Forelimb muscle (tissue), 1 donor: ENCODE measurements around the gene CLSTN2. TPM values are rescaled to one million over a fixed set of nuclear protein-coding genes. Genes with fewer than 3 reads are reported as not detected.

ENCODE experiments used
- DNase-seq: peaks from one replicate; pipeline ENCODE4 v3.0.0-alpha.2; 2013; ENCODE audit warnings: low read depth
- polyA plus RNA-seq: library from polyadenylated mRNA; unstranded; fragments of 120-200 nt; gene quantifications from one replicate; pipeline ENCODE4 v1.2.1, GENCODE V29; 2013; ENCODE audit not compliant: insufficient read length

CLSTN2 gene
- polyA plus RNA-seq, 1 donor, result 2.1 TPM

DNA sequence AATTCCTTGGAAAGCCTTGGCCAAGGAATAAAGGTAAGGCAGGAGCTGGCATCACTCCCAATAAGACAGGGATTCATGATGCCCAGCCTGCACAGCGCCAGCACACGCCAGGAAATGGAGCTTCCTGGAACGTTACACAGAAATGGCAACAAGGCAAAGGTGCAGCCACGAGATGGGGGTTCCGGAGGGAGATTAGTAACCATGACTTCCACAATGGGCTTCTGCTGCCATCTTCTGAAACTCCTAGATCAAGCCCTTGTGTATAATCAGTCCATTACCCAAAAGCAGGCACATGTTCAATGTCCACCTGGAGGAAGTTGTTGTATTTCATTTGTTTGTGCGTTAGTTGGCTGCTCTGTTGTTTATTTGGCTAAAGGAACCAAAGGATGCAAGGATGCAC, 611.7 kb downstream of the CLSTN2 start:
- no peak for DNase-seq

DNA sequence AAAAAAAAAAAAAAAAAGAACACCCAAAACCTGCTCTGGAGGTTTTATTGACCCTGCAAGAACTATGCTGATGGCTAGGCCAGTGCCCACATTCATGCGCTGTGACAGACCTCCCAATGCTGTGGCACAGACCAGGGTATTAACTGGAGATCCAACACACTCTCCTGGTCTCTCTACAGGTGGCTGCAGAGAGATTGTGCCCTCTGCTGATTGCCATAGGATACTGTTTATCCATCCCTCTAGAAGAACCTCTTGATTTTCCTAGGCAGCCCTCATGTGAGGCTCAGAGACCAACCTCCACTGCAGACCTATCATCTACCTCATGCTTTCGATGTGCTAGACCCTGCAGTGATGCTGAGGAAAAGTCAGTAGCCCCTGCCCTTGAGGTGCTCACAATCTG, 617.4 kb downstream of the CLSTN2 start:
- DNase-seq, result no peak

DNA sequence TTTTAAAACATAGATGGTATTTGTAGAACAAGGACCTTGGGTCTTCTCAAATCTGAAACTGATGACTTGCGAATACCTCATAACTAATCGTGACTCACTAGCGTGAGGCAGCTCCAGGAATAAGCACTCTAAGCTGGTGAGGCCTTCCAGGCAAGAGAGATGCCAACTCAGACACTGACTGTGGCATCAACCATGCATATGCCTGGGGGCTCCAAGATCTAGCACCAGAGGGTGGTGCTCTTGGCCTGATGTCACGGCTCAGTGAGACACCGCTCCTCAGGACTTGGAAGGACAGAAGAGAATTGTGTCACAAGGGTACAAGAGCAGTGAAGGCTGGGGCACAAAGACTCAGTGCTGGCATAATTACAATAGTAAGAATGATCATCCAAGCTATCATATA, 617.9 kb downstream of the CLSTN2 start:
- no peak for DNase-seq

DNA sequence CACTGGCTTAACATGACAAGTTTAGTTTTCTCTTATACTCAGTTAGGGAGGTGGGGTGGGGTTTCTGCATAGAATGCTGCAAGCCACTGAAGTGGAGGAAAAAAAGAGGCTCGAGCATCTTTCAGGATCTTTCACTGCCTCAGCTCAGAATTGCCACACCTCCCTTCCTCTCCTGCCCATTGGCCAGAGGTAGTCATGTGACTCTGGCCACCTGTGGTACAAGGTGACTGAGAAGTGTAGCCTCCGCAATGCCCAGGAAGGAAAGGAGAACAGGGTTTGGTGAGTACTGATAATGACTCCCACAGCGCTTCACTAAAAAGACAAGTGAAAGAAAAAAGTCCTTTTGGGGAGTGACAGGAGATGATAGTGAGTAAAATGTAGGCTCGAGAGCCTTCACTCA, 618.6 kb downstream of the CLSTN2 start:
- DNase-seq, result no peak

DNA sequence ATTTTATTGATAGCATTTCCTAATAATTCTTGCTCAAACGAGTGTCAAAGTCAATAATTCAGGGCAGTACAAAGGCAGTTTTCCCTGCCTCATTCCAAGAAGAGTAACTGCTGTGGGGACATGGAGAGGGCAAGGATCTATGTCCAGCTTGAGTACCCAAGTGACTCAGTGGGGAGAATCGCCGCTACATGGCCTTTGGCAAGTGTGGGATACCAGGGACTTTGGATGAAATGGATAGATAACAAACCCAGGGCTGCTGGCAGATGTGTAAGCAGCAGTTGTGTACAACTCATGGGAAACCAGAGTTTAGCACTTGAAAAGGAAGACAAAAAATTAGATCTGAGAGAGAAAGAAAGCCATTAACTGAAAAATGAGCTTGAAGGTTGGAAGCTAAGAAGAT, 620.7 kb downstream of the CLSTN2 start:
- DNase-seq, result no peak

DNA sequence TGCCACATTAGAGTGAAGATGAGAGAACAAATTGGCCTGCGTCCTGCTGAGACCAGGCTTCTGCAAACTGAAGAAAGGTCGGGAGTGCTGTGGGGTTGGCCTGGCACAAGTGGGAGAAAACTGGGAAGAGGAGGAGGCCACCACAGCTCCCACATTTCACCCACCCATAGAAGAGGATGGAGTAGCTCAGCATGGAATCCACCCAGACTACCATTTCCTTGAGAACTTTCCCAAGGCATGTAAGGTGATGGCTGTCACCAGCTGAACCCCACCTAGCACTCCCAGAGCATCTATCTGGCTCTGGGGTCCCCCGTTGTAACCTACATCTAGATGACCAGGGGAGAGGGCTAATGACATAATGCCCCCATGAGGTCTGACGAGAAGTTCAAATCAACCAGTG, 622.5 kb downstream of the CLSTN2 start:
- no peak for DNase-seq

DNA sequence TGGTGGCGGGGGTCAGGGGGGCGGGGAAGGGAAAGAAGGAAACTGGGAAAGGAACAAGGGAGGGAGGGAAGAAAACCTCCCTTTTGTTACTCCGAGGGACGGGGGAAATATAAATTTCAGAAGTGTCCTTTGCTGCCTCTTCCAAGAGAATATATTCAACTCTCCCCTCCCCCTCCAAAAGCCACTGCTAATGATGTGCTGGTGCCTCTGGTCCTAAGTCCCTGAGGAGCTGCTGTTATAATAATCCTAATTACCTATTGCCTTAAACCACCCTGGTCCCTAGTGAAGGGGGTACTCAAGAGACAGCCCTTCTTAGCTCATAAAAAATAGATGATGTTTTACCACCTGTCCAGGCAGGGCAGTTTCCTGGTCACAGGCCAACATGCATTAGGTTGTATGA, 624.6 kb downstream of the CLSTN2 start:
- no peak for DNase-seq

DNA sequence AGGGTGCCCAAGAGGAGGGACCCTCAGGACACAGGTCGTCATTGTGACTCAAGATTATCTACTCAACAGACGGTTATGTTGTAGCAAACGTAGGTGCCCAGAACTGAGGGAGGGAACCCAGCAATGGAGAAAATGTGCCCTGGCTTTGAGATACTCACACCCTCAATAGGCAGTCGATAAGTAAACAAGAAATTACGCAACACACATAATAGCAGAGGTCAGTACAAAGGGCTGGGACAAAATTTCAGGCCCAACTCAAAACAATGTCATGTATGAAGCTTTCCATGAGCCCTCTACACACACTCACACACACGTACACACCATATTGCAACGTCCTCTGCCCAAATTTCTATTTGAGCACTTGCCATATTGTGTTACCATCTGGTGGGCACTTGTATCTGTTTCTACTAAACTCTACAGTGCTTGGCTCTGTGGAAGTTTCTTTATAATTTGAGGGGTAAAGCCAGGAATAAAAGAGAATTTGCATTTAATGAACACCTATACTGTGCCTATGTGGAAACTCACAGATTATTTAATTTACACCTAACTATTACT, 628.3 kb downstream of the CLSTN2 start:
- DNase-seq, result no peak

DNA sequence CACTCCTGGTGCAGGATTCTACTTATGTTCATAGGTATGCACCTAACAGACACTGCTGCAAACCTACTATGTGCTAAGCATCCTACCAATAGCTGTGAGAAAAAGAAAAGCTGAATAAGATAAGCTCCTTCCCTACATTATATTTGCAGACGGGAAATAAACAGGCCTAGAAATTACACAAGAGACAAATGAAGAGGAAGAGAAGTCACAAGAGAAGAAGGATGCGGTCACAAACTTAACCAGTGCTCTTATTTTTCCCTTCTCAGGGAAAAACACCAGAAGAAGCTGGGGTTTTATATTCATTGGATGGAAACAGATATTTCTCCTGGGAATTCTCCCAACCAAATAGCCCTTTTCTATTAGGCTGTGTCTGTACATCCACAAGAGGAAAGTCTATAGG, 633.1 kb downstream of the CLSTN2 start:
- no peak for DNase-seq

DNA sequence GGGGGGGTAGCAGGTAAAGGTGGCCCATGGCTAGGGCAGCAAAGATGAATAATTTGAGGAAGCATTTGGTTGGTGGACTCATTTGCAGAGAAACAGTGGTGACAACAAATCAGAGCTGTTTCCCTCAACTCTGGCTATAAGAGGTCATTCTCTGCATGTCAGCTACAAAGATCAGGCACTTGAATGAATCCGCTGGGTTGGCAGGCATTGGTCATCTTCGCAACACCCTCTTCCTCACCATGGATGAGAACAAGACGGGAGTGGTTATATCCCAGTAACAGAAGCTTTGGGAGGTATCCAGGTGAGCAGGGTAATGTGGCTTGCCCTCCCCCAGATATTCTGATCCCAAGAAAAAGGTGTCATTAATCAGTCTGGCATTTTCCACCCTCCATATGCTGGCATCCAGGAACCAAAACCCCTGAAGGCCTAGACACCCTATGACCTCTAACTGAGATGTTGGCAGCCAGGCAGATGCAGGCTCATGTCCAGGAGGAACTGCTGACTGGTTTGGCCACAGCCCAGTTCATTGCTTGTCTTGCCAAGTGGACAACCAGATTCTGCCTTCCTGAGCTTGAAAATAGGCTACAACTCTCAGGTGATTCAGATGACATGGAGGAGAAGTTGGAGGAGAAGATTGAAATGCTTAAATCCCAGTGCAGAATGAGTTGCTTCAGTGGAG, 634.0 kb downstream of the CLSTN2 start:
- no peak for DNase-seq

DNA sequence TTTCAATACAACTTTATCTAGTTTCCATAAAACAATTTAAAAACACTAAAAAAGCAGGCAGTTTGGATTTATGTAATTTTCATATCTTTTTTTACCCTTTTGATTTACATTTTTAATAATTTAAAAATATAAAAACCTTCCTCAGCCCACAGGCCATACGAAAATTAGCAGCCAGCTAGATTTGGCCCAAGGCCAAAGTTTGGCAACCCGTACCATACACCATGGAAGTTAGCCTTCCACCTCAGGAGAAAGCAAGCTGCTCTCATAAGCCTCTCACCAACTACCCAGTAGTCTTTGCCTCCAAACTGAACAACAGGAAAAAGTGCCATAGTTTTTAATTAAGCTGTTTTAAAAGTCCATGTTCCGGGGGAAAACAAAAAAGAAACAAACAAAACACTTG, 635.6 kb downstream of the CLSTN2 start:
- DNase-seq, result no peak

DNA sequence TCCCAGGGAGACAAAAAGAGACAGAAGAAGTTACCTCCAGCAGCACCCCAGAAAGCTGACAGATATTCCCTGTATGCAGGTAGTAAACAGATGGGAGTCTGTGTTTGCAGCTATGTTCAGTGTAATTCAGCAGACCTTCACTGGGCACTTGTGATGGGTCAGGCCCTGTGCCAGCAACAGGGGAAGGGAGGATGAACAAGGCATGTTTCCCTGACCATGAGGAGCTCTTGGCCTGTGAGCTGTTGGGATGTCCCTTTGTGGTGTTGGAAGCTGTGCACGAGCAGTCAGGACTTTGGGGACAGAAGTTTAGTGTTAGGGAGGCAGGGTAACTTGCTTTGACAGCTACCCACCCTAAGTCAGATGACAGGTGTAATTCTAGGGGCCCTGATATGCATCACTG, 636.9 kb downstream of the CLSTN2 start:
- no peak for DNase-seq

DNA sequence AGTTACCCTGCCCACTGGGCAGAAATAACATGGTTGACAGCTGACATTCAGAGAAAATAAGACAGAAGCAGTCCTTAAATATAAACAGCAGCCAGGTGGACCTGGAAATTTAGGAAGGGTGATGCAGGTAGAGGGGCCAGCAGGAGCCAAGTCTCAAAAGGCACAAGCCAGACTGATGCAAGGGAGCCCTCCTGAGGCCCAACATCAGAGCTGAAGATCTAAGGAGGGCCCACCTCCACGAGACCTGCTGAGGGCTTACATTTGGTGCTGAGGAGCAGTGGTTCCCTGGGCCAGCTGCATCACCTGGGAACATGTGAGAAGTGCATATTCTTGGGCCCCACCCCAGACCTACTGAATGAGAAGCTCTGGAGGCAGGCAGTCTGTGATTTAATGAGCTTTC, 637.3 kb downstream of the CLSTN2 start:
- DNase-seq, result no peak

DNA sequence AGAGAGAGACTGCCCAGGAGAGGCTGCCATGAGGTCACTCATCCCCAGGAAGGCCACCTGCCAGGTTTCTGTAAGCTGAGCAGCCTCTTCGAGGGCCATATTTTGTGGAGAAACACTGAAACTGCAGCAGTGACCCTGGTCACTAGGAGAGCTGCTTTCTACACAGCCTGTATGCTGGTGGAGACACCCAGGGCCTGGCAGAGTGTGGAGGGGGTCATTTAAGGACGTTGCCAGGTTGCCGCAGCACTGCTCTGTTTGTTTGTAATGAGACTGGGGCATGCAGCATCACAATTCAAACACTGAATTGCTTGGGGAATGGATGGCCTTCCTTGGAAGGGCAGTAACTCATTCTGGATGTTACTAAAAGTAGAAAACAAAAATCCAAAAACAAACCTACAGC, 638.0 kb downstream of the CLSTN2 start:
- DNase-seq, result no peak

DNA sequence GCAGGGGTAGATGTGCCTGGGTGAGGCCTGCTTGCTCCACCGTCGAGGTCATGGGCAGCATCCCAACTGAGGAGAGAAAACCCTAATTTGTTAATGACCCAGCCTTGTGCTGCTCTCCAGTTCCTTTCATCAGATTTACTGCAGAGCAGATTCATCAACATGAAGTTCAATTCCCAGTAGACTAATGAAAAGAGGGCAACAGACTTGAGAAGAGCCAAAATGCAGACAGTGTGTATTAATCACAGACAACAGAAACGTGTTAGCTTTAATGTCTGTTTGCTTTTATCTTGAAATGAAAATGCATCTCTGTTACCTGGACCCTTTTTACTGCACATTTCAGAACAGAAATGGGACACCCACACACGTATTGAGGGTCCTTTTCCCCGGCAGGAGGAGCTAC, 639.4 kb downstream of the CLSTN2 start:
- DNase-seq, result no peak

DNA sequence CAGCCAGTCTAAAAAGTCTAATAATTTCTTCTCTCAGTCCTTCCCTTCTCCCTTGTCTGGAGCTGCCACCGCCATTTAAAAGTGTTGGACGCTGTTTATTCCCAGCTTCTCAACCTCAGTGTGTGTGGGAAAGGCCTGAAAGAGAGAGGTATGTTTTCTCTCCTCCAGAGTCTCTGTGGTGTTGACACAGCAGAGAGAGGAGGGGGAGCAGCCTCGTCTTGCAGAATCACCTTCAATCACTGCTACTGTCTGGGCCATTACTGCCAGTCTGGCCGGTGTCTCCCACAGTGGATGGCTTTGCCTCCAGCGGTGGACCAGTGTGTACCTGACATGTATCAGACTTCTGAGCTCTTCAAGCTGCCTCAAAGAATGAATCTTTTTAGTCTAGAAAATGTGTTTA, 641.5 kb downstream of the CLSTN2 start:
- no peak for DNase-seq

DNA sequence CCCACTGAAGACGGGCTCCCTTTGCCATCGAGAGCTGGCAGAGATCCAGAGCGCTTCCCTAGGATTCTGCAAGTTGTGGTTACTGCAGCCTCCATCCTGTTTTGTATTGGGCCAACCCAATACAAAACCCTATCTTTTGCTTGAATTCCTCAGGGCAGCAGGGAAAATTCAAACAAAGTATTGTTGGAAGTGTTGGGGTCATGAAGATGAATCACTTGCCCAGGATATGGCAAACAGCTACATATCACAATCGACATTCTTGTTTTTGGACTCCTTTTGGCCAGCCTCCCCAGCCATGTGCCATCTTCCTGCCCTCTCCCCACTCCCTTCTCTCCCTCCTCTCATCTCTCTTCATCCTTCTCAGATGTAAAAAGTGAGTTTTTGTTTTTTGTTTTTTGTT, 642.9 kb downstream of the CLSTN2 start:
- DNase-seq, result no peak

DNA sequence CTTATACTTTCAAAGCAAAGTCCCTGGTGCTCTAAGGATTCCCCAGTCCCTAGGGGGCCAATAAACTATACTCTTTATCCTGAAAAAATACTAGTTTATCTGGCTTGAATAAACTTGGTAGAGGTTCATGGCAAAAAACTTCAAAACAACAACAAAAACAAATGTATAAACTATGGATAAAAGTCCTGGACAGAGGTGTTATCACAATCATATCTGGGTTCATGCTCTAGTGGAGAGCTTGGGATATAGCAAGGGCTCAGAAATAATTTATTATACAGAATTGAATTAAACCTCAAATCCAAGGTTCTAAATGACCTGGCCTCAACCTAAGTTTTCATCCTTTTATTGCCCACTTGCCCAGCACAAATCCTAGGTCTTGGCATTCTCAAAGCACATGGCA, 644.3 kb downstream of the CLSTN2 start:
- no peak for DNase-seq

DNA sequence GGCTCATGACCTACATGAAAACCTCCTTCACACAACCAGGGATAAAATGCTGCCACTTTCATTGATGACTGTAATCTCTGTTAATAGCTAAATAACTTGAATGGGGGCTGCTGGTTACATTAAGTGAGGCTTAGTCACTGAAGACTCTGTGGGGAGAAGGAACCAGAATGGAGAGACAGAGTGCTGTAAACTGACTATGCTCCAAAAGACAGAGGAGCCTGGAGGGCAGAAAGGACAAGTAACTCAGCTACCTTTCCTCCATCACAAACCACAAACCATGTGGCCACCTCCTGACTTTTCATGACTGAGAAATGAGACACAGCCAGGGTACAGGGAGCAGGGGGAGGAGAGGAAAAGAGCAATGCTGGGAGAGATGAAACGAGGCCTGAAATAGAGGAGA, 645.8 kb downstream of the CLSTN2 start:
- no peak for DNase-seq

DNA sequence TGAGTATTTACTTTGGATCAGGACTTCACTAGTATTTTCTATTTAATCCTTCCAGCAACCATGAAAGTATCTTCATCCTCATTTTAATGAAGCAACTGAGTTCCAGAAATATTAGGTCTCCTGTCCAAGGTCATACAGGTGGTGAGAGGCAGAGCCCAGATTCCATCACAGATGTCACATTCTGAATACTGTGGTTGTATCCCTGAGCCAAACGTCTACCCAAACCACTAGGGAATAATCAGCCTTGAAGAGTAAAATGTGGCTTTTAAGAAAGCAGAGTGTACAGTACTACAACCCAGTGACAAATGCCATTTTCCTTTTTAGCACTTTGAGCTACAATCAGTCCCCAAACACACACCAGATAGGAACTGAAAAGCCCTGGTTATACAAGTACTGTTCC, 649.6 kb downstream of the CLSTN2 start:
- DNase-seq, result no peak

DNA sequence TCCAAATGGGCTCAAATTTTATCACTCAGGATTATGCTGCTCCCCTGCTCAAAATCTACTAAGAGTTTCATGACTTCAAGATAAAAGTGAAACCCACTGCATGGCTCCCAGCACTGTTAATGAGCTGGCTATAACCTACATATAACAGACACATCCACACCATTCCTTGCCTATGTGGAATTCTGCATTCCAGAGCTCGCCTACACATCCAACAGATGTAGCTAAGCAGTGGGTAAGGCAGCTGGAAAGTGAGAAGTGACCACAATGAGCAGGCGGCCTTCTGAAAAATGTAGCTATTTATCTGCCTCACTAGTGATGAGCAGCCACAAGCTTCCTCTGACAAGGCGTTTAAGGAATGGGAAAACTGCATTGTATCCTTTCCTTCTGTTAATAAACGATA, 650.8 kb downstream of the CLSTN2 start:
- no peak for DNase-seq

DNA sequence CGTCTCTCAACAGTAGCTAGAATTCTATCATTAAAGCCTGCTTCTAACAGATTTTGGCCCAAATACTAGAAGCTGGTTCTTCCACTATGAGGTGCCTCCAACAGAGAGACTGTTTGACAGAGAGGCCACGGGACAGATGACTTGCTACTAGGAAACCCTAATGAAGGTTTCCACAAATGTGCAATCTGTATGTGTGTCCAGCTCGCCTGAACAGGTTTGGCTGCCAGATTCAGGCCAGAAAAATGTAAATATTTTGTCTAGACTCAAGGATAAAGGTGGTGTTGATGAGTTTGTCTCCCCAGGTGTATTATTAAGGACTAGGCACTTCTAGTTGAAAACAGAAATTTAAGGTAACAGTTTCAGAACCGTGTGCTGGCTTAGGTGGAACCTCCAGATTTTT, 651.3 kb downstream of the CLSTN2 start:
- DNase-seq, result no peak

DNA sequence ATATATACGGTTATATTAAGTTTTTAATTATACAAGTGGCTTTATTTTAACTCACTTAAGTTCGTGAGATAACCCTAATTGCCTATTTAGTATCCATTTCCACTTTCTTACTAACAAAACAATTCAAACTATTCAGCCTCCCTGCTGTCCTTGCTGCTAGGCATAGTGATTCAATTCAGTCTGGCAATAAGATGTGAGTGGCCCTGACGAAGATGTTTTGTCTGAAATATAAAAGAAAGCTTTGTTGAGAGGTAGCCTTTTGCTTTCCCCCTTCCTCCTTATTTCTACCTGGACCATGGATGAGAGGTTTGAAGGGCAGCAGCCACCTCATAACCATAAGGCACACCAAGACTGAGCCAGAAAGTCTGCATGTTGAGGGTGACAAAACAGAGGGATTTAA, 653.6 kb downstream of the CLSTN2 start:
- no peak for DNase-seq

DNA sequence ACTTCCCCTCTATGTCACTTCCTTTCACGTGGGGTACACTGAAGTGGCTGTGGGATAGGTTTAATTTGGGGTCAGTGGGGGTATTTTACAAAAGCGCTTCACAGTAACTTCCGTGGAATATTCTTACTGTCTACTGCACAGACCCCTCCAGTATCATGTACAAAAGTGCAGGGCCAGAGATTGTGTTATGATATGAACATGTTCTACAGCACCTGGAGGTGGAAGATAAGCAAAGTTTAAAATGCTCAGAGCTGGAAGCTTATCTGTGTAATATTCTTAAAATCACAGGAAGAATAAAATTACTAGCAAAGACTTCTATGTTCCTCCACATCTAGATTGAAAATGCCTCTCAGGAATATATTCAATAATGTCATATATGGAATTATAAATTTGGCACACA, 658.8 kb downstream of the CLSTN2 start:
- no peak for DNase-seq
